NCI-H1417 (cell line): Measurements from ENCODE around the gene NDUFA13.
"Not testable (repeated sequence)": the region's sequence is repeated elsewhere in the genome, so short reads cannot be mapped to it uniquely, and the experiment has no call there.

Experiments
- DNase-seq, 3 experiments: peaks; one replicate each; lab custom pipeline; 2025; lab: John Stamatoyannopoulos, UW

NDUFA13 gene

GRCh38 chr19:19515642-19516519 lies at the start of gene NDUFA13:
NDUFA13 (plus strand) TSS chr19:19516225; CDS start chr19:19516239, 14 bp downstream.
- peak; percentile 86 to 95 (median 89) for DNase-seq

GRCh38 chr19:19468424-19469050 lies 47.5 kb upstream of the NDUFA13 start:
- peak in 1 of 3 experiments; percentile 14 for DNase-seq

GRCh38 chr19:19470579-19470978 lies 45.4 kb upstream of the NDUFA13 start:
- no peak for DNase-seq

GRCh38 chr19:19471682-19472081 lies 44.3 kb upstream of the NDUFA13 start:
- no peak for DNase-seq

- DNase-seq: not testable (repeated sequence)
Observed at GRCh38 chr19:19472106-19472505, 43.9 kb upstream of the NDUFA13 start.

GRCh38 chr19:19475015-19475765 lies 40.8 kb upstream of the NDUFA13 start:
- DNase-seq: no peak

- DNase-seq: peak in 2 of 3 experiments; percentile 7 to 16
Observed at GRCh38 chr19:19475849-19476828, 39.9 kb upstream of the NDUFA13 start.

- no peak for DNase-seq
Observed at GRCh38 chr19:19477705-19478383, 38.2 kb upstream of the NDUFA13 start.

GRCh38 chr19:19480688-19481087 lies 35.3 kb upstream of the NDUFA13 start:
- DNase-seq: no peak

- no peak for DNase-seq
Observed at GRCh38 chr19:19482809-19483596, 33.0 kb upstream of the NDUFA13 start.

- no peak for DNase-seq
Observed at GRCh38 chr19:19485161-19485997, 30.6 kb upstream of the NDUFA13 start.

GRCh38 chr19:19485998-19486290 lies 30.1 kb upstream of the NDUFA13 start:
- no peak for DNase-seq

GRCh38 chr19:19486343-19487076 lies 29.5 kb upstream of the NDUFA13 start:
- DNase-seq: no peak

- DNase-seq: no peak
Observed at GRCh38 chr19:19487077-19487949, 28.7 kb upstream of the NDUFA13 start.

- peak in 1 of 3 experiments; percentile 42 for DNase-seq
Observed at GRCh38 chr19:19487950-19488874, 27.8 kb upstream of the NDUFA13 start.
